GDM1 (cell line): Measurements from ENCODE around the gene TFCP2L1.

Source experiments
- DNase-seq: peaks from one replicate; lab custom pipeline; 2025; lab: John Stamatoyannopoulos, UW

The TFCP2L1 gene

GRCh38 chr2:121196132-121196848 is 88.7 kb downstream of the TFCP2L1 start:
- DNase-seq: no peak

- no peak for DNase-seq
Measured at GRCh38 chr2:121195036-121195435, 90.0 kb downstream of the TFCP2L1 start.

GRCh38 chr2:121194626-121195025 is 90.4 kb downstream of the TFCP2L1 start:
- DNase-seq: no peak

- no peak for DNase-seq
Measured at GRCh38 chr2:121193185-121193584, 91.8 kb downstream of the TFCP2L1 start.

- DNase-seq: no peak
Measured at GRCh38 chr2:121192576-121192975, 92.4 kb downstream of the TFCP2L1 start.

- DNase-seq: no peak
Measured at GRCh38 chr2:121191191-121192170, 93.5 kb downstream of the TFCP2L1 start.

GRCh38 chr2:121189661-121190381 is 95.2 kb downstream of the TFCP2L1 start:
- no peak for DNase-seq

GRCh38 chr2:121189011-121189410 is 96.0 kb downstream of the TFCP2L1 start:
- DNase-seq: no peak

GRCh38 chr2:121187982-121188411 is 97.0 kb downstream of the TFCP2L1 start:
- no peak for DNase-seq

GRCh38 chr2:121187351-121187981 is 97.5 kb downstream of the TFCP2L1 start:
- no peak for DNase-seq

- no peak for DNase-seq
Measured at GRCh38 chr2:121186261-121186660, 98.7 kb downstream of the TFCP2L1 start.

GRCh38 chr2:121185571-121186074 is 99.4 kb downstream of the TFCP2L1 start:
- DNase-seq: no peak

GRCh38 chr2:121185111-121185510 is 99.9 kb downstream of the TFCP2L1 start:
- DNase-seq: no peak

GRCh38 chr2:121184248-121184862 is 100.6 kb downstream of the TFCP2L1 start:
- DNase-seq: no peak

- DNase-seq: no peak
Measured at GRCh38 chr2:121182520-121182919, 102.5 kb downstream of the TFCP2L1 start.

GRCh38 chr2:121179467-121179866 is 105.5 kb downstream of the TFCP2L1 start:
- DNase-seq: no peak

GRCh38 chr2:121178730-121179129 is 106.3 kb downstream of the TFCP2L1 start:
- no peak for DNase-seq

GRCh38 chr2:121177896-121178295 is 107.1 kb downstream of the TFCP2L1 start:
- no peak for DNase-seq

GRCh38 chr2:121175326-121175725 is 109.7 kb downstream of the TFCP2L1 start:
- DNase-seq: no peak

GRCh38 chr2:121173806-121174205 is 111.2 kb downstream of the TFCP2L1 start:
- no peak for DNase-seq

GRCh38 chr2:121173112-121173511 is 111.9 kb downstream of the TFCP2L1 start:
- DNase-seq: no peak
